HepG2 (cell line): ENCODE results near the gene KLC4. TPM values are rescaled to one million over a fixed set of nuclear protein-coding genes. Genes with fewer than 3 reads are reported as not detected.

Source experiments
- AFF4 ChIP-seq: sonication (generic); formaldehyde crosslinking; IDR thresholded peaks from 2 replicates; pipeline ENCODE4 v1.4.0; 2020; ENCODE audit warnings: missing genetic modification reagents
- CBFB ChIP-seq: sonication (generic); formaldehyde crosslinking; IDR thresholded peaks from 2 replicates; pipeline ENCODE4 v1.4.0; 2020; ENCODE audit warnings: missing genetic modification reagents
- CENPT ChIP-seq: sonication (generic); formaldehyde crosslinking; IDR thresholded peaks from 2 replicates; pipeline ENCODE4 v1.8.0; 2022; ENCODE audit warnings: low read depth, mild to moderate bottlenecking, moderate library complexity, missing genetic modification reagents
- E2F1 ChIP-seq: sonication (generic); formaldehyde crosslinking; IDR thresholded peaks from 2 replicates; pipeline ENCODE4 v1.5.0; 2020; ENCODE audit warnings: missing genetic modification reagents
- EZH2 ChIP-seq: conservative IDR thresholded peaks from 2 replicates; pipeline ENCODE4 v1.6.1; 2012; ENCODE audit warnings: mild to moderate bottlenecking, low read depth, low read length, moderate library complexity
- GATAD1 ChIP-seq: IDR thresholded peaks from 2 replicates; pipeline ENCODE4 v1.6.1; 2016; ENCODE audit warnings: missing genetic modification reagents, missing compliant biosample characterization
- HNF4G ChIP-seq, 2 experiments: sonication (generic) in 1 of 2; formaldehyde crosslinking in 1 of 2; IDR thresholded peaks; 2 replicates each; pipeline versions ENCODE4 v1.4.0 to v1.6.1; 2011 to 2020; ENCODE audit warnings: borderline replicate concordance in 2 of 2, low read depth in 2 of 2, mild to moderate bottlenecking in 2 of 2, low read length in 1 of 2, missing genetic modification reagents in 1 of 2, moderate library complexity in 1 of 2
- KAT8 ChIP-seq: IDR thresholded peaks from 2 replicates; pipeline ENCODE4 v1.6.1; 2016; ENCODE audit warnings: missing genetic modification reagents, missing compliant biosample characterization
- KLF12 ChIP-seq: sonication (generic); formaldehyde crosslinking; IDR thresholded peaks from 2 replicates; pipeline ENCODE4 v1.4.0; 2020; ENCODE audit warnings: missing genetic modification reagents, borderline replicate concordance
- MIER3 ChIP-seq: IDR thresholded peaks from 2 replicates; pipeline ENCODE4 v1.6.1; 2016; ENCODE audit warnings: missing compliant biosample characterization, borderline replicate concordance
- MLX ChIP-seq: IDR thresholded peaks from 2 replicates; pipeline ENCODE4 v1.6.1; 2016
- MTA1 ChIP-seq: sonication (generic); formaldehyde crosslinking; IDR thresholded peaks from 2 replicates; pipeline ENCODE4 v1.4.0; 2020; ENCODE audit warnings: missing genetic modification reagents, mild to moderate bottlenecking, borderline replicate concordance
- SOX6 ChIP-seq, 2 experiments: fragments of 450-650 bp in 1 of 2; sonication (generic) in 1 of 2; formaldehyde crosslinking in 1 of 2; IDR thresholded peaks; 2 replicates each; pipeline versions ENCODE4 v1.4.0 to v1.6.1; 2017 to 2020; ENCODE audit warnings: antibody characterized with exemption in 1 of 2, mild to moderate bottlenecking in 1 of 2, missing genetic modification reagents in 1 of 2
- U2AF1 ChIP-seq: fragments of 200-400 bp; formaldehyde crosslinking; optimal IDR thresholded peaks from 2 replicates; pipeline ENCODE3; 2017; ENCODE audit warnings: mild to moderate bottlenecking, low read depth, low read length
- ZBTB20 ChIP-seq: sonication (generic); formaldehyde crosslinking; IDR thresholded peaks from 2 replicates; pipeline ENCODE4 v1.8.1; 2023; ENCODE audit warnings: missing genetic modification reagents, low read depth, mild to moderate bottlenecking, borderline replicate concordance
- ZFY ChIP-seq: sonication (generic); formaldehyde crosslinking; IDR thresholded peaks from 2 replicates; pipeline ENCODE4 v1.4.0; 2020; ENCODE audit warnings: missing genetic modification reagents
- ZNF296 ChIP-seq: sonication (generic); formaldehyde crosslinking; conservative IDR thresholded peaks from 2 replicates; pipeline ENCODE4 v1.5.0; 2020; ENCODE audit warnings: mild to moderate bottlenecking, missing genetic modification reagents
- ZNF513 ChIP-seq: sonication (generic); formaldehyde crosslinking; conservative IDR thresholded peaks from 2 replicates; pipeline ENCODE4 v1.5.0; 2020; ENCODE audit warnings: missing genetic modification reagents
- ZNF530 ChIP-seq: sonication (generic); formaldehyde crosslinking; IDR thresholded peaks from 2 replicates; pipeline ENCODE4 v1.5.0; 2020; ENCODE audit warnings: low read depth, mild to moderate bottlenecking, missing genetic modification reagents
- ZNF746 ChIP-seq: sonication (generic); formaldehyde crosslinking; IDR thresholded peaks from 2 replicates; pipeline ENCODE4 v1.8.0; 2022; ENCODE audit warnings: mild to moderate bottlenecking, missing genetic modification reagents
- ZNF749 ChIP-seq: sonication (generic); formaldehyde crosslinking; IDR thresholded peaks from 2 replicates; pipeline ENCODE4 v1.8.0; 2022; ENCODE audit warnings: mild to moderate bottlenecking, missing genetic modification reagents, moderate library complexity, borderline replicate concordance
- ZNF792 ChIP-seq: IDR thresholded peaks from 2 replicates; pipeline ENCODE4 v1.6.1; 2016
- polyA plus RNA-seq, 8 experiments: library from polyadenylated mRNA; depleted of rRNA in 3 of 8; stranded (reverse) in 7 of 8; unstranded in 1 of 8; fragments of >200 nt; fragmentation: Illumina TruSeq in 4 of 8; extraction: Trizol in 4 of 8; gene quantifications; 2 replicates each; pipeline versions ENCODE4 v1.2.1 to v1.2.3, GENCODE V29; 2011 to 2016; ENCODE audit warnings: low read depth in 4 of 8, missing spikeins in 1 of 8, mixed read lengths in 1 of 8; ENCODE audit not compliant: insufficient read depth in 1 of 8
- total RNA-seq, 5 experiments: library from RNA; depleted of rRNA; stranded (reverse); fragments of >200 nt; fragmentation: Illumina TruSeq; extraction: Trizol; gene quantifications; 2 replicates each; pipeline ENCODE4 v1.2.3, GENCODE V29; 2016; ENCODE audit warnings: low read depth in 1 of 5

The KLC4 gene
- total and polyA plus RNA-seq, 2 of the 13 experiments (the other 11 are each of a cell fraction or from before 2014, with no cell fraction given), result 45.4 to 70.4 TPM

GRCh38 chr6:43060034-43060754 lies 763 bp downstream of the KLC4 start (continued):
- TF ChIP-seq CENPT (CRISPR knock-in tag) (no peak), KAT8 (peak; percentile 68), ZBTB20 (CRISPR knock-in tag) (peak; percentile 90; the same call in 1 of the 2 replicates), SOX6 (IDR thresholded peaks at IDR 0.05) (no peak), SOX6 (CRISPR knock-in tag; IDR thresholded peaks at IDR 0.05) (peak; percentile 52; the same call in 1 of the 2 replicates), CBFB (CRISPR knock-in tag) (no peak), MTA1 (CRISPR knock-in tag) (0 out of 2 replicates have a peak, but pooled peaks have one; percentile 85), ZNF749 (0 out of 2 replicates have a peak, but pooled peaks have one; percentile 24), U2AF1 (peak; percentile 27), MIER3 (CRISPR knock-in tag) (peak; percentile 69), ZNF296 (CRISPR knock-in tag) (peak; percentile 77; the same call in 1 of the 2 replicates), ZFY (CRISPR knock-in tag) (peak; percentile 56), EZH2 (no peak), GATAD1 (CRISPR knock-in tag) (peak; percentile 47; the same call in 1 of the 2 replicates), KLF12 (CRISPR knock-in tag) (peak; percentile 82), HNF4G (IDR thresholded peaks at IDR 0.05; ENCODE audit: borderline replicate concordance, low read depth, low read length) (peak; percentile 95), HNF4G (CRISPR knock-in tag; IDR thresholded peaks at IDR 0.05; ENCODE audit: borderline replicate concordance, low read depth) (peak; percentile 96), ZNF746 (CRISPR knock-in tag) (peak; percentile 80), AFF4 (CRISPR knock-in tag) (no peak), ZNF530 (CRISPR knock-in tag) (no peak), ZNF792 (peak; percentile 65; the same call in 1 of the 2 replicates), ZNF513 (CRISPR knock-in tag) (no peak), E2F1 (no peak), MLX (peak; percentile 47)
